ENCODE data around the gene XRCC2. TPM values are rescaled to one million over a fixed set of nuclear protein-coding genes. Genes with fewer than 3 reads are reported as not detected.
A peak's percentile ranks its signal among the peaks of the same experiment; 100 is the strongest.
"Not testable (repeated sequence)": the region's sequence is repeated elsewhere in the genome, so short reads cannot be mapped to it uniquely, and the experiment has no call there.

XRCC2 gene
- total RNA-seq, 1 experiment from 2014 or later, result 45.0 TPM

DNA sequence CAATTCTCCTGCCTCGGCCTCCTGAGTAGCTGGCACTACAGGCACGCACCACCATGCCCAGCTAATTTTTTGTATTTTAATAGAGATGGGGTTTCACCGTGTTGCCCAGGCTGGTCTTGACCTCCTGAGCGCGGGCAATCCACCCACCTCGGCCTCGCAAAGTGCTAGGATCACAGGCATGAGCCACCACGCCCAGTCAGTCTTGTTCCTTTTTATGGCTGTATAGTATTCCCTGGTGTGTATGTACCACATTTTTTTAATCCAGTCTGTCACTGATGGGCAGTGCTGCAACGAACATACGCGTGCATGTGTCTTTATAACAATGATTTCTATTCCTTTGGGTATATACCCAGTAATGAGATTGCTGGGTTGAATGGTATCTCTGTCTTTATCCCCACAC is 29.4 kb downstream of the XRCC2 start:
- not testable (repeated sequence) for H3K27me3 ChIP-seq; H3K4me3 ChIP-seq; H3K4me1 ChIP-seq; DNase-seq; H3K9me3 ChIP-seq (replicated peaks); H3K27ac ChIP-seq
- H3K36me3 ChIP-seq, result peaks cover 71% of the 10 kb centered on the region

GRCh38 chr7:152643979-152644559 is 31.9 kb downstream of the XRCC2 start:
- DNase-seq, result no peak
- no peak overlapping the region for H3K27ac ChIP-seq

GRCh38 chr7:152641384-152641783 is 34.6 kb downstream of the XRCC2 start:
- peaks cover 30% of the 10 kb centered on the region for H3K36me3 ChIP-seq
- H3K9me3 ChIP-seq (replicated peaks), result no peaks in the 10 kb centered on the region
- H3K4me3 ChIP-seq, result no peak overlapping the region
- H3K27me3 ChIP-seq, result no peaks in the 10 kb centered on the region
- H3K4me1 ChIP-seq, result peaks cover 10% of the 10 kb centered on the region
- no peak for DNase-seq
- no peak overlapping the region for H3K27ac ChIP-seq

More at GRCh38 chr7:152643979-152644559, 31.9 kb downstream of the XRCC2 start:
- peaks cover 56% of the 10 kb centered on the region for H3K36me3 ChIP-seq
- no peak overlapping the region for H3K4me3 ChIP-seq
- no peaks in the 10 kb centered on the region for H3K27me3 ChIP-seq
- H3K4me1 ChIP-seq, result no peaks in the 10 kb centered on the region
- H3K9me3 ChIP-seq (replicated peaks), result 0 out of 2 replicates have a peak, but pooled peaks cover 6% of the 10 kb centered on the region

DNA sequence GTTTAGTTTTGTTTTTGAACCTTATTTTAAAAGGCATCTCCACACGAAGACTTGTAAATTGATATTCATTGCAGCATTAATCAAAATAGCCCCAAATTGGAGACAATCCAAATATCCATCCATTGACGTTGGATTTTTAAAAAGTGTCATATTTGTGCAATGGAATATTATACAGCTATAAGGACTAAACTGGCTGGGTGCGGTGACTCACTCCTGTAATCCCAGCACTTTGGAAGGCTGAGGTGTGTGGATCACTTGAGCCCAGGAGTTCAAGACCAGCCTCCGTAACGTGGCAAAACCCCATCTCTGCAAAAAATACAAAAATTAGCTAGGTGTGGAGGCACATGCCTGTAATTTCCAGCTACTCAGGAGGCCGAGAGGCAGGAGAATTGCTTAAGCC is 35.1 kb downstream of the XRCC2 start:
- Histone ChIP-seq H3K36me3 (peaks cover 25% of the 10 kb centered on the region), H3K4me1 (peaks cover 14% of the 10 kb centered on the region), H3K9me3 (replicated peaks) (no peaks in the 10 kb centered on the region), H3K4me3 (no peak overlapping the region), H3K27me3 (no peaks in the 10 kb centered on the region), H3K27ac (no peak overlapping the region)
- no peak for DNase-seq

GRCh38 chr7:152637920-152638580 is 37.9 kb downstream of the XRCC2 start:
- Histone ChIP-seq H3K4me1 (peaks cover 14% of the 10 kb centered on the region), H3K27me3 (no peaks in the 10 kb centered on the region), H3K36me3 (peaks cover 5% of the 10 kb centered on the region; the same call in 1 of the 2 replicates), H3K27ac (no peak overlapping the region), H3K9me3 (replicated peaks) (no peaks in the 10 kb centered on the region), H3K4me3 (no peak overlapping the region)
- no peak for DNase-seq

GRCh38 chr7:152637161-152637560 is 38.8 kb downstream of the XRCC2 start:
- DNase-seq, result no peak
- Histone ChIP-seq H3K4me1 (peaks cover 14% of the 10 kb centered on the region), H3K9me3 (replicated peaks) (no peaks in the 10 kb centered on the region)

GRCh38 chr7:152636441-152636840 is 39.5 kb downstream of the XRCC2 start:
- H3K27ac ChIP-seq, result peak overlapping the region; percentile 33
- no peaks in the 10 kb centered on the region for H3K27me3 ChIP-seq
- peaks cover 14% of the 10 kb centered on the region for H3K4me1 ChIP-seq
- H3K4me3 ChIP-seq, result 0 out of 2 replicates have a peak overlapping the region, but pooled peaks have one; percentile 0
- DNase-seq, result peak; percentile 77 to 85
- H3K9me3 ChIP-seq (replicated peaks), result no peaks in the 10 kb centered on the region
- no peaks in the 10 kb centered on the region for H3K36me3 ChIP-seq

More at GRCh38 chr7:152637161-152637560, 38.8 kb downstream of the XRCC2 start:
- Histone ChIP-seq H3K27me3 (no peaks in the 10 kb centered on the region), H3K4me3 (no peak overlapping the region), H3K27ac (no peak overlapping the region), H3K36me3 (0 out of 2 replicates have a peak, but pooled peaks cover 1% of the 10 kb centered on the region)

GRCh38 chr7:152633504-152633903 is 42.4 kb downstream of the XRCC2 start:
- Histone ChIP-seq H3K36me3 (no peaks in the 10 kb centered on the region), H3K27me3 (no peaks in the 10 kb centered on the region), H3K27ac (no peak overlapping the region), H3K9me3 (replicated peaks) (no peaks in the 10 kb centered on the region), H3K4me3 (no peak overlapping the region), H3K4me1 (peaks cover 14% of the 10 kb centered on the region)
- no peak for DNase-seq

DNA sequence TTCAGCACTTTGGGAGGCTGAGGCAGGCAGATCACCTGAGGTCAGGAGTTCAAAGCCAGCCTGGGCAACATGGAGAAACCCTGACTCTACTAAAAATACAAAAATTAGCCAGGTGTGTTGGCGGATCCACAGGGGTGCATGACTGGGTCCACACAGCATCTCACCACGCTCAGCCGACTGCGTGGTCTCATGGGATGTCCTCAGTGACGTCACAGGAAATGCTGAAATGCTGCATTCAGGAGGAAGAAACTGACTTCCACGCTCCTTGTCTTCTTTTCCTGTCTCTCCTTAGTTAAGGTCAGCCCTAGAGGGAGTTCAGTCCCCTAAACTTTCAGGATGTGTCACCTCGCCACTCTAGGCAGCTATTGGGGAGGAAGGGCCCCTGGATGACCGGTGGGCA is 42.9 kb downstream of the XRCC2 start:
- Histone ChIP-seq H3K4me3 (no peak overlapping the region), H3K9me3 (replicated peaks) (no peaks in the 10 kb centered on the region), H3K36me3 (no peaks in the 10 kb centered on the region), H3K4me1 (peaks cover 14% of the 10 kb centered on the region), H3K27ac (no peak overlapping the region), H3K27me3 (no peaks in the 10 kb centered on the region)
- no peak for DNase-seq

DNA sequence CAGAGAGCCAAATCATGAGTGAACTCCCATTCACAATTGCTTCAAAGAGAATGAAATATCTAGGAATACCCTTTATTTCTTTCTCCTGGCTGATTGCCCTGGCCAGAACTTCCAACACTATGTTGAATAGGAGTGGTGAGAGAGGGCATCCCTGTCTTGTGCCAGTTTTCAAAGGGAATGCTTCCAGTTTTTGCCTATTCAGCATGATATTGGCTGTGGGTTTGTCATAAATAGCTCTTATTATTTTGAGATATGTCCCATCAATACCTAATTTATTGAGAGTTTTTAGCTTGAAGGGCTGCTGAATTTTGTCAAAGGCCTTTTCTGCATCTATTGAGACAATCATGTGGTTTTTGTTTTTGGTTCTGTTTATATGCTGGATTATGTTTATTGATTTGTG is 47.2 kb downstream of the XRCC2 start:
- H3K4me3 ChIP-seq; H3K9me3 ChIP-seq (replicated peaks); H3K36me3 ChIP-seq; H3K27ac ChIP-seq; H3K27me3 ChIP-seq; H3K4me1 ChIP-seq; DNase-seq: not testable (repeated sequence)

GRCh38 chr7:152624228-152624627 is 51.7 kb downstream of the XRCC2 start:
- Histone ChIP-seq H3K9me3 (replicated peaks) (no peaks in the 10 kb centered on the region), H3K4me3 (no peak overlapping the region)

DNA sequence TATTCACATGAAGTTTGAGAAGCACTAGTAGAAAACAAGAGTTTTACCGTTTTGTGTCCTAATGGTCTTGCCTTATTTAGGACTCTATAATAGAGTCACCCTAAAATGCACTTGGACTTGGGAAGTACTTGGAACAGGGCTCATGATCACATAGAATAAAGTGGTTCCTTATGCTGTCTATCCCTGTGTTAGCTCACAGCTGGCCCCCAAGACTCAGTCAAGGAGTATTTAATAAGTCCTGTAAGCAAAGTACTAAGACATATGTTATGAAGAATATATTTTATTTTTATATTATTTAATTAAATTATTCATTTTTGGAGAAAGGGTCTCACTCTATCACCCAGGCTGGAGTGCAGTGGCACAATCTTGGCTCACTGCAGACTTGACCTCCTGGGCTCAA is 54.5 kb downstream of the XRCC2 start:
- no peak overlapping the region for H3K4me3 ChIP-seq
- no peaks in the 10 kb centered on the region for H3K27me3 ChIP-seq
- H3K27ac ChIP-seq, result no peak overlapping the region
- no peak for DNase-seq
- H3K36me3 ChIP-seq, result no peaks in the 10 kb centered on the region
- H3K9me3 ChIP-seq (replicated peaks), result no peaks in the 10 kb centered on the region
- no peaks in the 10 kb centered on the region; the same call in 1 of the 2 replicates for H3K4me1 ChIP-seq

More at GRCh38 chr7:152624228-152624627, 51.7 kb downstream of the XRCC2 start:
- no peaks in the 10 kb centered on the region for H3K4me1 ChIP-seq
- H3K27ac ChIP-seq, result no peak overlapping the region
- no peaks in the 10 kb centered on the region for H3K36me3 ChIP-seq
- H3K27me3 ChIP-seq, result no peaks in the 10 kb centered on the region
- DNase-seq, result no peak

- Histone ChIP-seq H3K9me3 (replicated peaks) (no peaks in the 10 kb centered on the region), H3K4me3 (no peak overlapping the region), H3K4me1 (peaks cover 7% of the 10 kb centered on the region), H3K27me3 (no peaks in the 10 kb centered on the region), H3K27ac (no peak overlapping the region), H3K36me3 (no peaks in the 10 kb centered on the region)
- DNase-seq, result no peak
Measured at GRCh38 chr7:152619027-152619739, 56.8 kb downstream of the XRCC2 start.

GRCh38 chr7:152618427-152618826 is 57.5 kb downstream of the XRCC2 start:
- Histone ChIP-seq H3K27me3 (no peaks in the 10 kb centered on the region), H3K36me3 (no peaks in the 10 kb centered on the region), H3K27ac (no peak overlapping the region), H3K9me3 (replicated peaks) (no peaks in the 10 kb centered on the region), H3K4me1 (peaks cover 7% of the 10 kb centered on the region), H3K4me3 (no peak overlapping the region)
- DNase-seq, result no peak

- Histone ChIP-seq H3K36me3 (no peaks in the 10 kb centered on the region), H3K4me1 (peaks cover 7% of the 10 kb centered on the region), H3K9me3 (replicated peaks) (no peaks in the 10 kb centered on the region), H3K27me3 (no peaks in the 10 kb centered on the region), H3K4me3 (no peak overlapping the region), H3K27ac (no peak overlapping the region)
- DNase-seq, result peak in 1 of 2 experiments; percentile 34
Measured at GRCh38 chr7:152617056-152617455, 58.9 kb downstream of the XRCC2 start.
